HepG2 (cell line): ENCODE measurements around the gene MFRP.

ENCODE experiments used
- CTCF ChIP-seq: sonication (generic); formaldehyde crosslinking; IDR thresholded peaks from 2 replicates; pipeline ENCODE4 v1.5.0; 2020; ENCODE audit warnings: mild to moderate bottlenecking, missing genetic modification reagents, moderate library complexity
- FOSL2 ChIP-seq: sonication (generic); formaldehyde crosslinking; IDR thresholded peaks from 2 replicates; pipeline ENCODE4 v1.4.0; 2020; ENCODE audit warnings: missing genetic modification reagents
- ZNF841 ChIP-seq: sonication (generic); formaldehyde crosslinking; IDR thresholded peaks from 2 replicates; pipeline ENCODE4 v1.8.1; 2023; ENCODE audit warnings: missing genetic modification reagents, borderline replicate concordance

GRCh38 chr11:119375337-119376196 lies 29.1 kb upstream of the MFRP start:
- TF ChIP-seq CTCF (CRISPR knock-in tag) (no peak), ZNF841 (CRISPR knock-in tag) (no peak), FOSL2 (no peak)
